Transverse colon (tissue), 4 donors: ENCODE measurements around the gene HMMR.

ENCODE experiments used
- POLR2A ChIP-seq: fragments of 450-650 bp; IDR thresholded peaks from one replicate; pipeline ENCODE4 v1.6.1; 2016; ENCODE audit warnings: antibody characterized with exemption, mild to moderate bottlenecking, moderate library complexity
- POLR2AphosphoS5 ChIP-seq, 3 donors: sonication (generic); formaldehyde crosslinking; IDR thresholded peaks; one replicate each; pipeline ENCODE4 v1.6.1; 2016; ENCODE audit warnings: antibody characterized with exemption in 3 of 3
- TF ChIP-seq, protein P1 (sequence below), 5 experiments: fragments of 200-600 bp in 3 of 5; fragments of 450-650 bp in 2 of 5; sonication (generic) in 3 of 5; IDR thresholded peaks; 1 replicate in 2 of 5; 2 replicates in 3 of 5; pipeline ENCODE4 v1.5.1; 2016 to 2017; ENCODE audit warnings: antibody characterized with exemption in 5 of 5, inconsistent platforms in 3 of 5, mild to moderate bottlenecking in 2 of 5, moderate library complexity in 1 of 5

DNA sequence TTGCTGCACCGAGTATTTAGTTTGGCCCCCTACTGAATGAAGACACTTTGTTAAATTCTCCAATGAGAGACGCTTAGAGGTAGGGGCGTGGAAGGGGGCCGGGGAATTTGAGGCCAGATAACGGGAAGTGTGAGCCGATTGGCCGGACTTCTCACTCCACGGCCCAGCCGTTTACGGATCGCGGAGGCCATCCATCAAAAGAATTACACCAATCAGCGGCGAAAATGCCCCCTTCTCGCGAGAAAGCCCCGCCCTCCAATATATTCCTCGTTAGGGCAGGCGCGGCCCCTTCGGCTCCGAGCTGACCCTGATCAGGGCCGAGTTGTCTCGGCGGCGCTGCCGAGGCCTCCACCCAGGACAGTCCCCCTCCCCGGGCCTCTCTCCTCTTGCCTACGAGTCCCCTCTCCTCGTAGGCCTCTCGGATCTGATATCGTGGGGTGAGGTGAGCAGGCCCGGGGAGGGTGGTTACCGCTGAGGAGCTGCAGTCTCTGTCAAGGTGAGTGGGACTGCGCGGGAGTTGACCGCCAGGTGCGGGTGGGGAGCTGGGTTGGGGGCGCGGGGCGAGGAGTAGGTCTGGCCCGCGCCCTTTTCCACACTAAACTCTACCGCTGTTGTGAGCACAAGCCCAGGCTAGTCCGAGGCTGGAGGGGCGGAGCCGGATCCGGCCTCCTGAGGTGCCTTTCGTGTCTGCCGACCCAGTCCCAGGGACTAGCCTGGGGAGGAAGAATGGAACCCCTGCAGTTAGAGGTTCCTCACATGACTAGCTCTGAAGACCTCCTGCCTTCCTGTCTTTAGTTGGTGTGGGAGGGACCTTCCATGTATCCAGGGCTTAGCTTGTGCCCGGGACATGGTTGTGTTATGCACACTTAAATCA lies 22.9 kb upstream of the HMMR start, which contains the start of gene CCNG1:
- peak; percentile 93 for TF ChIP-seq POLR2A
- peak; percentile 87 to 95 (median 94) for TF ChIP-seq POLR2AphosphoS5 (IDR thresholded peaks at IDR 0.05)
- TF ChIP-seq, protein P1, sequence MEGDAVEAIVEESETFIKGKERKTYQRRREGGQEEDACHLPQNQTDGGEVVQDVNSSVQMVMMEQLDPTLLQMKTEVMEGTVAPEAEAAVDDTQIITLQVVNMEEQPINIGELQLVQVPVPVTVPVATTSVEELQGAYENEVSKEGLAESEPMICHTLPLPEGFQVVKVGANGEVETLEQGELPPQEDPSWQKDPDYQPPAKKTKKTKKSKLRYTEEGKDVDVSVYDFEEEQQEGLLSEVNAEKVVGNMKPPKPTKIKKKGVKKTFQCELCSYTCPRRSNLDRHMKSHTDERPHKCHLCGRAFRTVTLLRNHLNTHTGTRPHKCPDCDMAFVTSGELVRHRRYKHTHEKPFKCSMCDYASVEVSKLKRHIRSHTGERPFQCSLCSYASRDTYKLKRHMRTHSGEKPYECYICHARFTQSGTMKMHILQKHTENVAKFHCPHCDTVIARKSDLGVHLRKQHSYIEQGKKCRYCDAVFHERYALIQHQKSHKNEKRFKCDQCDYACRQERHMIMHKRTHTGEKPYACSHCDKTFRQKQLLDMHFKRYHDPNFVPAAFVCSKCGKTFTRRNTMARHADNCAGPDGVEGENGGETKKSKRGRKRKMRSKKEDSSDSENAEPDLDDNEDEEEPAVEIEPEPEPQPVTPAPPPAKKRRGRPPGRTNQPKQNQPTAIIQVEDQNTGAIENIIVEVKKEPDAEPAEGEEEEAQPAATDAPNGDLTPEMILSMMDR (IDR thresholded peaks at IDR 0.05): peak in 3 of 5 experiments; percentile 6 to 42 (median 12)
